Testis (tissue), 3 donors: ENCODE data around the gene SERPINE2. TPM values are rescaled to one million over a fixed set of nuclear protein-coding genes. Genes with fewer than 3 reads are reported as not detected.

Source experiments
- DNase-seq: peaks from one replicate; pipeline ENCODE4 v3.0.0-alpha.2; 2019
- H3K27ac ChIP-seq, 2 donors: fragments of 200-600 bp; sonication (generic); one replicate each; pipeline ENCODE4 v1.5.1; 2019
- H3K27me3 ChIP-seq: fragments of 200-600 bp; sonication (generic); one replicate; pipeline ENCODE4 v1.5.1; 2019
- H3K36me3 ChIP-seq: fragments of 200-600 bp; sonication (generic); one replicate; pipeline ENCODE4 v1.5.1; 2017; ENCODE audit warnings: low read depth; ENCODE audit errors: missing control alignments
- H3K4me1 ChIP-seq: fragments of 200-600 bp; sonication (generic); one replicate; pipeline ENCODE4 v1.5.1; 2019
- H3K4me3 ChIP-seq, 2 donors: fragments of 200-600 bp; sonication (generic); one replicate each; pipeline ENCODE4 v1.5.1; 2017 to 2019
- H3K9me3 ChIP-seq: fragments of 200-600 bp; sonication (generic); one replicate; pipeline ENCODE4 v1.5.1; 2017
- POLR2A ChIP-seq: fragments of 450-650 bp; IDR thresholded peaks from one replicate; pipeline ENCODE4 v1.6.1; 2017; ENCODE audit warnings: antibody characterized with exemption, mild to moderate bottlenecking, moderate library complexity
- WGBS, 2 donors: methylation state at CpG; one replicate each; pipeline ENCODE4 v1.1.5; 2018; 5-methylcytosine and 5-hydroxymethylcytosine counted together
- intact Hi-C: fragments of 100-400 bp; cut with DNase I; formaldehyde crosslinking; loops from one replicate; pipeline ENCODE4 v1.15.1; 2023; ENCODE audit warnings: low total_unique reads
- polyA plus RNA-seq: library from polyadenylated mRNA; stranded (reverse); fragments of 350-450 nt; fragmentation: Illumina TruSeq; extraction: RNeasy Lipid Tissue Mini Kit (QIAGEN cat#74804); gene quantifications from one replicate; pipeline ENCODE4 v1.2.3, GENCODE V29; 2014; ENCODE audit warnings: low read depth, low replicate concordance; ENCODE audit not compliant: insufficient read depth
- total RNA-seq, 2 donors: library from RNA; depleted of rRNA; stranded (reverse); fragments of >200 nt; gene quantifications; one replicate each; pipeline ENCODE4 v1.2.3, GENCODE V29; 2016
- TF ChIP-seq, protein P1 (sequence below), 3 experiments: fragments of 450-650 bp in 2 of 3; fragments of 200-600 bp in 1 of 3; sonication (generic) in 1 of 3; IDR thresholded peaks; one replicate each; pipeline ENCODE4 v1.5.1; 2016 to 2019; ENCODE audit warnings: antibody characterized with exemption in 3 of 3, mild to moderate bottlenecking in 2 of 3, moderate library complexity in 1 of 3

The SERPINE2 gene
- total and polyA plus RNA-seq, 3 donors from 2014 or later, result 145 to 220 (median 145) TPM

DNA sequence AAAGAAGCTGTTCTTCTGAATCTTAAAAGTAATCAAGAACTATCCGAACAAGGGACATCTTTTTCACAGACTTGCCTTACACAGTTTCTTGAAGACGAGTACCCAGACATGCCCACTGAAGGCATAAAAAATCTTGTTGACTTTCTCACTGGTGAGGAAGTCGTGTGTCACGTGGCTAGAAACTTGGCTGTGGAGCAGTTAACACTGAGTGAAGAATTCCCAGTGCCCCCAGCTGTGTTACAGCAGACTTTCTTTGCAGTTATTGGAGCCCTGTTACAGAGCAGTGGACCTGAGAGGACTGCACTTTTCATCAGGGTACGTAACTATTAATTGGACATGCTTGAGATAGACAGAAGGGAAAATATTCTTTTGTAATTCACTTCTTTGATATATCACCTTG, 79.4 kb downstream of the SERPINE2 start:
- H3K4me1 ChIP-seq, result peaks cover 30% of the 10 kb centered on the region
- peak; percentile 64 for DNase-seq
- intact Hi-C loops, result no loop called here
- no peak for TF ChIP-seq POLR2A
- TF ChIP-seq, protein P1, sequence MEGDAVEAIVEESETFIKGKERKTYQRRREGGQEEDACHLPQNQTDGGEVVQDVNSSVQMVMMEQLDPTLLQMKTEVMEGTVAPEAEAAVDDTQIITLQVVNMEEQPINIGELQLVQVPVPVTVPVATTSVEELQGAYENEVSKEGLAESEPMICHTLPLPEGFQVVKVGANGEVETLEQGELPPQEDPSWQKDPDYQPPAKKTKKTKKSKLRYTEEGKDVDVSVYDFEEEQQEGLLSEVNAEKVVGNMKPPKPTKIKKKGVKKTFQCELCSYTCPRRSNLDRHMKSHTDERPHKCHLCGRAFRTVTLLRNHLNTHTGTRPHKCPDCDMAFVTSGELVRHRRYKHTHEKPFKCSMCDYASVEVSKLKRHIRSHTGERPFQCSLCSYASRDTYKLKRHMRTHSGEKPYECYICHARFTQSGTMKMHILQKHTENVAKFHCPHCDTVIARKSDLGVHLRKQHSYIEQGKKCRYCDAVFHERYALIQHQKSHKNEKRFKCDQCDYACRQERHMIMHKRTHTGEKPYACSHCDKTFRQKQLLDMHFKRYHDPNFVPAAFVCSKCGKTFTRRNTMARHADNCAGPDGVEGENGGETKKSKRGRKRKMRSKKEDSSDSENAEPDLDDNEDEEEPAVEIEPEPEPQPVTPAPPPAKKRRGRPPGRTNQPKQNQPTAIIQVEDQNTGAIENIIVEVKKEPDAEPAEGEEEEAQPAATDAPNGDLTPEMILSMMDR (IDR thresholded peaks at IDR 0.05), result no peak
- H3K36me3 ChIP-seq, result no peaks in the 10 kb centered on the region
- no peaks in the 10 kb centered on the region for H3K9me3 ChIP-seq
- 42 to 51% methylated on average over 5 of the region's 5 CpGs for WGBS, 2 donors
- H3K4me3 ChIP-seq, result no peak overlapping the region
- no peak overlapping the region for H3K27ac ChIP-seq
- H3K27me3 ChIP-seq, result no peaks in the 10 kb centered on the region

DNA sequence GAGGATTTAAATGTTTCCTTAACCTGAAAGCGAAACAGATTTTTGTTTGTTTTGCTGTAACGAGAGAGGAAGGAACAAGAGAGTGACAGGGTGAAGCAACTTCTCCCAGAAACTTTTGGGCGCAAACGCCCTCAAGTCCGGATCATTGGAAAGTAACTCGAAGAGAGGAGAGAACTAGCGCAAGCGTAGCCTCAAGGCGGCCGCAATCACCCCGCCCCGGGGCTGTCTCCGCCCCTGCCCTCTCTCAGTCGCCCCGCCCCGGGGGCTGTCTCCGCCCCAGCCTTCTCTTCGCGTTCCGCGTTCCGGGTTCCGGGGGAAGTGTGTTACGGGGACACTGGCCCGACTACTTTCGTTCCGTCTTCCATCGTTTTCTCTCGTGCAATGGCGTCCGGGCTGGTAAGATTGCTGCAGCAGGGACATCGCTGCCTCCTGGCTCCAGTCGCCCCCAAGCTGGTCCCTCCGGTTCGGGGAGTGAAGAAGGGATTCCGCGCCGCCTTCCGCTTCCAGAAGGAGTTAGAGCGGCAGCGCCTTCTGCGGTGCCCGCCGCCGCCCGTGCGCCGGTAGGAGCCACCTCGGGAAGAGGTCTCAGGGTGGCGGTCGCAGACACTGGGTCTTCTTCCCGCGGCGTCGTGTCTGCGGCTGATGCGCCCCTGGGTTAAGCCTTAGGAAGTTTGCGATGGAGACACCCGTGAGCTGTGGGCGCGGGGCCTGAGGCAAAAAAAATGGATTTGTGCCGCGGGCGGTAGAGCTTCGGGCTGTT, 81.8 kb downstream of the SERPINE2 start, which contains the start of gene MRPL44:
Gene MRPL44 (plus strand): TSS at position 372 of the 760 bp plus-strand sequence. CDS start 10 bp downstream, at position 382.
- TF ChIP-seq POLR2A, result peak; percentile 40
- TF ChIP-seq, protein P1 (IDR thresholded peaks at IDR 0.05), result peak in 2 of 3 experiments; percentile 7 to 16
- DNase-seq, result peak; percentile 97
- H3K4me3 ChIP-seq, result peak within 1 kb of the TSS; percentile 97 to 99
- peak within 1 kb of the TSS; percentile 88 to 93 for H3K27ac ChIP-seq
- peaks cover 31% of the 10 kb centered on the region for H3K4me1 ChIP-seq
- no peaks in the 10 kb centered on the region for H3K36me3 ChIP-seq
- intact Hi-C loops, result no loop called here
- no peaks in the 10 kb centered on the region for H3K27me3 ChIP-seq
- 0 to 1% methylated on average over 41 to 65 of the region's 65 CpGs for WGBS, 2 donors
- no peaks in the 10 kb centered on the region for H3K9me3 ChIP-seq

- 55 to 74% methylated on average over 4 of the region's 4 CpGs for WGBS, 2 donors
- H3K36me3 ChIP-seq, result no peaks in the 10 kb centered on the region
- H3K9me3 ChIP-seq, result no peaks in the 10 kb centered on the region
- no peaks in the 10 kb centered on the region for H3K27me3 ChIP-seq
- peak overlapping the region; percentile 87 to 93 for H3K27ac ChIP-seq
- TF ChIP-seq, protein P1 (IDR thresholded peaks at IDR 0.05), result no peak
- no peak for TF ChIP-seq POLR2A
- intact Hi-C loops, result no loop called here
- no peak for DNase-seq
- no peak overlapping the region for H3K4me3 ChIP-seq
- peaks cover 32% of the 10 kb centered on the region for H3K4me1 ChIP-seq
Observed at GRCh38 chr2:223956300-223956699, 82.8 kb downstream of the SERPINE2 start.

DNA sequence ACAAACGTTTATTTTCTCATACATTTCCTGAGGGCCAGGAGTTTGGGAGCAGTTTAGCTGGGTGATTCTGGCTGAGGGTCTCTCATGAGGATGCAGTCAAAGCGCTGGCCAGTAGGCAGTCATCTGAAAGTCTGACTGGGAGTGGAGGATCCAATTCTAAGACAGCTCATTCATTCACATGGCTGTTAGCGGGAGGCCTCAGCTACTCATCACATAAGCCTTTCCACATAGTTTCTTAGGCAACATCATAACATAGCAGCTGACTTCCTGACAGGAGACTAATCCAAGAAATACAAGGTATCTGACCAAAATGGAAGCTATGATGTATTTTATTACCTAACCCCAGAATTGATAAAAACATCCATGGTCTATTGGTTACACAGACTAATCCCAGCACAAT, 84.7 kb downstream of the SERPINE2 start:
- Histone ChIP-seq H3K4me1 (peaks cover 15% of the 10 kb centered on the region), H3K36me3 (no peaks in the 10 kb centered on the region), H3K27ac (no peak overlapping the region), H3K9me3 (no peaks in the 10 kb centered on the region), H3K27me3 (no peaks in the 10 kb centered on the region), H3K4me3 (no peak overlapping the region)
- TF ChIP-seq POLR2A, result no peak
- TF ChIP-seq, protein P1 (IDR thresholded peaks at IDR 0.05), result no peak
- intact Hi-C loops, result no loop called here
- WGBS, 2 donors, result 81 to 90% methylated on average over 3 of the region's 3 CpGs
- DNase-seq, result no peak
